GM12878 (cell line): ENCODE measurements around the gene TPR. TPM values are rescaled to one million over a fixed set of nuclear protein-coding genes. Genes with fewer than 3 reads are reported as not detected.

Experiments
- ATAC-seq: fragments of 200-7000 bp; cut with Tn5 transposase; 3 replicates; pipeline ENCODE4 v1.9.1; 2020; ENCODE audit warnings: mild to moderate bottlenecking, moderate library complexity
- BruUV-seq: library from RNA; stranded (reverse); fragments of 400-500 nt; replicated peaks from 2 replicates; lab custom pipeline; 2021; lab: Mats Ljungman, UMichigan
- CTCF ChIA-PET: fragments of 300-600 bp; sonication (Branson Sonifier 250); formaldehyde crosslinking; extraction: SDS; loops from one replicate; lab custom pipeline; 2021; ENCODE audit warnings: inconsistent platforms; lab: Yijun Ruan, JAX
- POLR2A ChIA-PET: fragments of 350-600 bp; formaldehyde crosslinking; extraction: SDS; loops from one replicate; lab custom pipeline; 2021; ENCODE audit warnings: inconsistent platforms; lab: Charles Lee
- RAD21 ChIA-PET: fragments of 300-600 bp; sonication (Branson Sonifier 250); formaldehyde crosslinking; loops from one replicate; lab custom pipeline; 2023; ENCODE audit warnings: antibody characterized with exemption; ENCODE audit not compliant: unreplicated experiment; lab: Charles Lee
- SMC1A ChIA-PET: fragments of 300-600 bp; sonication (Branson Sonifier 250); formaldehyde crosslinking; loops from one replicate; lab custom pipeline; 2023; ENCODE audit not compliant: unreplicated experiment, uncharacterized antibody; lab: Charles Lee
- DNase-seq: peaks from one replicate; pipeline ENCODE4 v3.0.0-alpha.2; 2011; ENCODE audit warnings: low read depth, low spot score
- FAIRE-seq: peaks from 3 replicates; lab custom pipeline; 2011; peaks lifted over from hg19 to GRCh38; lab: Jason Lieb, UNC
- H2AFZ ChIP-seq: 2 replicates; pipeline ENCODE4 v1.6.0; 2011; ENCODE audit warnings: low read depth, low read length, control low read depth; ENCODE audit not compliant: control insufficient read depth
- H3K27ac ChIP-seq: 2 replicates; pipeline ENCODE4 v1.5.1; 2011; ENCODE audit warnings: control low read depth; ENCODE audit not compliant: control insufficient read depth, insufficient read depth
- H3K27me3 ChIP-seq, 2 experiments: replicated peaks in 1 of 2; 2 replicates each; pipeline versions ENCODE4 v1.6.0 to v1.6.1; 2011; ENCODE audit warnings: low read length in 1 of 2; ENCODE audit not compliant: control insufficient read depth in 2 of 2, insufficient read depth in 2 of 2
- H3K36me3 ChIP-seq, 2 experiments: 2 replicates each; pipeline ENCODE4 v1.5.1; 2011; ENCODE audit warnings: low read length in 1 of 2; ENCODE audit not compliant: control insufficient read depth in 2 of 2, insufficient read depth in 2 of 2
- H3K4me1 ChIP-seq: 2 replicates; pipeline ENCODE4 v1.6.1; 2011; ENCODE audit warnings: mild to moderate bottlenecking, low read length, moderate library complexity, mixed read lengths; ENCODE audit not compliant: control insufficient read depth, insufficient read depth
- H3K4me2 ChIP-seq: 2 replicates; pipeline ENCODE4 v1.6.0; 2011; ENCODE audit warnings: control low read depth; ENCODE audit not compliant: control insufficient read depth, insufficient read depth
- H3K4me3 ChIP-seq: fragments of 200-600 bp; sonication (generic); 2 replicates; pipeline ENCODE4 v1.5.1; 2016
- H3K79me2 ChIP-seq: 2 replicates; pipeline ENCODE4 v1.6.0; 2011; ENCODE audit warnings: low read length; ENCODE audit not compliant: control insufficient read depth, insufficient read depth
- H3K9ac ChIP-seq: 2 replicates; pipeline ENCODE4 v1.8.0; 2011; ENCODE audit warnings: low read length, control low read depth, mixed read lengths; ENCODE audit not compliant: control insufficient read depth, insufficient read depth
- H3K9me3 ChIP-seq: replicated peaks from 3 replicates; pipeline ENCODE4 v1.5.1; 2011; ENCODE audit warnings: mild to moderate bottlenecking, low read length; ENCODE audit not compliant: control insufficient read depth, insufficient read depth
- H4K20me1 ChIP-seq: 2 replicates; pipeline ENCODE4 v1.6.0; 2011; ENCODE audit not compliant: control insufficient read depth, insufficient read depth
- ATF3 ChIP-seq: IDR thresholded peaks from 2 replicates; pipeline ENCODE4 v1.6.1; 2011; ENCODE audit warnings: low read depth, mild to moderate bottlenecking, low read length, moderate library complexity, borderline replicate concordance; ENCODE audit errors: extremely low read depth
- CREM ChIP-seq: IDR thresholded peaks from 2 replicates; pipeline ENCODE4 v1.6.1; 2014; ENCODE audit warnings: antibody characterized with exemption, low read depth
- CUX1 ChIP-seq: IDR thresholded peaks from 2 replicates; pipeline ENCODE4 v1.6.1; 2012; ENCODE audit warnings: improper control_type of control experiment, low read depth, low read length; ENCODE audit not compliant: insufficient replicate concordance
- HCFC1 ChIP-seq: fragments of 150-350 bp; IDR thresholded peaks from 2 replicates; pipeline ENCODE4 v1.6.1; 2014; ENCODE audit warnings: low read length
- MYB ChIP-seq: fragments of 150-350 bp; IDR thresholded peaks from 2 replicates; pipeline ENCODE4 v1.6.1; 2014; ENCODE audit warnings: mild to moderate bottlenecking, low read depth, low read length, borderline replicate concordance
- NKRF ChIP-seq: fragments of 450-650 bp; conservative IDR thresholded peaks from 2 replicates; pipeline ENCODE4 v1.6.1; 2017; ENCODE audit warnings: mild to moderate bottlenecking, moderate library complexity
- PML ChIP-seq: IDR thresholded peaks from 2 replicates; pipeline ENCODE4 v1.6.1; 2012; ENCODE audit warnings: low read length, inconsistent platforms
- POLR2AphosphoS5 ChIP-seq: IDR thresholded peaks from 2 replicates; pipeline ENCODE4 v1.6.1; 2011; ENCODE audit warnings: mild to moderate bottlenecking, low read length, inconsistent platforms
- STAT3 ChIP-seq: IDR thresholded peaks from 2 replicates; pipeline ENCODE4 v1.6.1; 2011; ENCODE audit warnings: low read depth, low read length, improper control_type of control experiment
- SUPT20H ChIP-seq: IDR thresholded peaks from 2 replicates; pipeline ENCODE4 v1.6.1; 2011; ENCODE audit warnings: low read depth, mild to moderate bottlenecking, low read length, moderate library complexity, borderline replicate concordance; ENCODE audit not compliant: control insufficient read depth
- WRNIP1 ChIP-seq: IDR thresholded peaks from 2 replicates; pipeline ENCODE4 v1.6.1; 2011; ENCODE audit warnings: low read depth, low read length, improper control_type of control experiment, borderline replicate concordance
- WGBS: methylation state at CpG from one replicate; pipeline ENCODE4 v1.1.6; 2016; ENCODE audit warnings: low lambda C conversion rate; ENCODE audit not compliant: insufficient replicate concordance, insufficient coverage; ENCODE audit errors: missing lambda C conversion rate; 5-methylcytosine and 5-hydroxymethylcytosine counted together
- in situ Hi-C: fragments of 300-500 bp; cut with MboI; formaldehyde crosslinking; loops from 9 replicates; pipeline ENCODE4 v1.14.3; 2018; ENCODE audit warnings: mixed read lengths
- intact Hi-C: fragments of 100-400 bp; cut with micrococcal nuclease; formaldehyde crosslinking; loops from one replicate; pipeline ENCODE4 v1.14.2; 2022; ENCODE audit not compliant: unreplicated experiment
- polyA plus RNA-seq, 11 experiments: library from polyadenylated mRNA; depleted of rRNA in 4 of 11; unstranded in 6 of 11; stranded (reverse) in 5 of 11; fragments of >200 nt; fragmentation: Nextera tagmentation in 4 of 11; fragmentation: Illumina TruSeq in 1 of 11; extraction: Ambion mirVana in 4 of 11; extraction: Trizol in 1 of 11; gene quantifications; 1 replicate in 1 of 11; 2 replicates in 10 of 11; pipeline versions ENCODE4 v1.2.1 to v1.2.3, GENCODE V29; 2011 to 2016; ENCODE audit warnings: inconsistent platforms in 2 of 11, missing spikeins in 2 of 11, low read depth in 1 of 11
- total RNA-seq, 4 experiments: library from RNA; depleted of rRNA in 3 of 4; stranded (reverse); fragments of >200 nt in 3 of 4; fragmentation: Illumina TruSeq in 1 of 4; extraction: Trizol in 1 of 4; gene quantifications; 2 replicates each; pipeline versions ENCODE4 v1.2.1 to v1.2.3, GENCODE V29; 2013 to 2021
- TF ChIP-seq, protein P1 (sequence below): fragments of 450-650 bp; IDR thresholded peaks from 2 replicates; pipeline ENCODE4 v1.6.1; 2017; ENCODE audit warnings: mild to moderate bottlenecking, low read depth, inconsistent platforms; ENCODE audit not compliant: poor library complexity, severe bottlenecking

The TPR gene
- total and polyA plus RNA-seq, 10 of the 15 experiments (the other 5 are each of a cell fraction or from before 2014, with no cell fraction given): 30.9 to 122 (median 92.2) TPM

- in situ Hi-C loops: no loop called here
- TF ChIP-seq, protein P1, sequence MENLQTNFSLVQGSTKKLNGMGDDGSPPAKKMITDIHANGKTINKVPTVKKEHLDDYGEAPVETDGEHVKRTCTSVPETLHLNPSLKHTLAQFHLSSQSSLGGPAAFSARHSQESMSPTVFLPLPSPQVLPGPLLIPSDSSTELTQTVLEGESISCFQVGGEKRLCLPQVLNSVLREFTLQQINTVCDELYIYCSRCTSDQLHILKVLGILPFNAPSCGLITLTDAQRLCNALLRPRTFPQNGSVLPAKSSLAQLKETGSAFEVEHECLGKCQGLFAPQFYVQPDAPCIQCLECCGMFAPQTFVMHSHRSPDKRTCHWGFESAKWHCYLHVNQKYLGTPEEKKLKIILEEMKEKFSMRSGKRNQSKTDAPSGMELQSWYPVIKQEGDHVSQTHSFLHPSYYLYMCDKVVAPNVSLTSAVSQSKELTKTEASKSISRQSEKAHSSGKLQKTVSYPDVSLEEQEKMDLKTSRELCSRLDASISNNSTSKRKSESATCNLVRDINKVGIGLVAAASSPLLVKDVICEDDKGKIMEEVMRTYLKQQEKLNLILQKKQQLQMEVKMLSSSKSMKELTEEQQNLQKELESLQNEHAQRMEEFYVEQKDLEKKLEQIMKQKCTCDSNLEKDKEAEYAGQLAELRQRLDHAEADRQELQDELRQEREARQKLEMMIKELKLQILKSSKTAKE: no peak
- TF ChIP-seq NKRF: no peak
- TF ChIP-seq POLR2AphosphoS5: no peak
- no peak for TF ChIP-seq ATF3
- TF ChIP-seq HCFC1: no peak
- TF ChIP-seq SUPT20H: no peak
- no peak for TF ChIP-seq STAT3
- no peak for TF ChIP-seq WRNIP1
- no peak for TF ChIP-seq PML
- TF ChIP-seq MYB: no peak
- no peak for TF ChIP-seq CUX1
- no peak for TF ChIP-seq CREM
- H3K4me3 ChIP-seq: no peak overlapping the region
- H3K79me2 ChIP-seq: no peaks in the 10 kb centered on the region
- DNase-seq: no peak
- H3K27me3 ChIP-seq: no peaks in the 10 kb centered on the region
- no peaks in the 10 kb centered on the region for H3K36me3 ChIP-seq
- intact Hi-C loops: no loop called here
- CTCF ChIA-PET: no interaction called here
- FAIRE-seq: no peak
- RAD21 ChIA-PET: no interaction called here
- SMC1A ChIA-PET: no interaction called here
- H3K27ac ChIP-seq: no peak overlapping the region
- H2AFZ ChIP-seq: no peak overlapping the region
- ATAC-seq: no peak
- whole genome bisulfite sequencing: 80% methylated on average over 1 of the region's 1 CpG
- H3K4me2 ChIP-seq: no peak overlapping the region
- H3K9me3 ChIP-seq: no peaks in the 10 kb centered on the region
- H3K9ac ChIP-seq: no peak overlapping the region
- no peaks in the 10 kb centered on the region for H3K4me1 ChIP-seq
- BruUV-seq: no TSS peak
- H4K20me1 ChIP-seq: no peaks in the 10 kb centered on the region
- POLR2A ChIA-PET: no interaction called here
Observed at GRCh38 chr1:186298851-186299250, 76.2 kb downstream of the TPR start.
